ENCODE data around the gene XRCC5. TPM values are rescaled to one million over a fixed set of nuclear protein-coding genes. Genes with fewer than 3 reads are reported as not detected.
"Not testable (repeated sequence)": the region's sequence is repeated elsewhere in the genome, so short reads cannot be mapped to it uniquely, and the experiment has no call there.

The XRCC5 gene
- total RNA-seq, 1 experiment from 2014 or later: 496 TPM

DNA sequence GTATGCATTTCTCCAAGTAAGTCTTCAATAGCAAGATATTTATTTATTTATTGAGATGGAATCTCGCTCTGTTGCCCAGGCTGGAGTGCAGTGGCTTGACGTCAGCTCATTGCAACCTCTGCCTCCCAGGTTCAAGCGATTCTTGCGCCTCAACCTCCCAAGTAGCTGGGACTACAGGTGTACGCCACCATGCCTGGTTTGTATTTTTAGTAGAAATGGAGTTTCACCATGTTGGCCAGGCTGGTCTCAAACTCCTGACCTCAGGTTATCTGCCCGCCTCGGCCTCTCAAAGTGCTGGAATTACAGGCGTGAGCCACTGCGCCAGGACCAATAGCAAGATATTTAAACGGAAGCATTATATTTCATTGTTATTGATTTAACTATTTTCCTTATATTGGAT lies 29.1 kb upstream of the XRCC5 start:
- not testable (repeated sequence) for H3K4me3 ChIP-seq (ENCODE audit: insufficient read depth, low read depth, low read length)

DNA sequence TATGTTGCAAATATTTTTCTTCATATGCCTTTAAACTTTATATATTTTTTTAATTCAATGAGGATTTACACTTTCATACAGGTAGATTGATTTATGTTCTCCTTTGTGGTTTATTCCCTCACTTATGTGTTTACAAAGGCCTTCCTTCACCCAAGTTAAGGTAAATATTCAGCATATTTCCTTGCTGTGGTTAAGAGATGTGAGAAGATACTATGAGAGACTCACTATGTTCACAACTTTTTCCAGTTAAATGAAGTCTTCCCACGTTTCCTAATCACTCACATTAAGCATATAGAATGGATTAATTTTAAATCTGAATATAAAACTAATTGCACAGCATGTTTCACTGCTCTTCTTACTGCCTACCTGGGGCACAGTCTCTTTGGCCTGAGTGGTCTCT lies 28.1 kb upstream of the XRCC5 start:
- Histone ChIP-seq H3K4me3 (ENCODE audit: insufficient read depth, low read depth, low read length) (peak overlapping the region; percentile 77), H3K27me3 (ENCODE audit: control insufficient read depth, insufficient read depth, low read length) (peaks cover 2% of the 10 kb centered on the region; the same call in 1 of the 2 replicates), H3K36me3 (replicated peaks; ENCODE audit: control insufficient read depth, insufficient read depth, low read length) (no peaks in the 10 kb centered on the region)
- DNase-seq: no peak

More for the DNA sequence above, 29.1 kb upstream of the XRCC5 start:
- not testable (repeated sequence) for H3K27me3 ChIP-seq (ENCODE audit: control insufficient read depth, insufficient read depth, low read length); DNase-seq; H3K36me3 ChIP-seq (replicated peaks; ENCODE audit: control insufficient read depth, insufficient read depth, low read length)

DNA sequence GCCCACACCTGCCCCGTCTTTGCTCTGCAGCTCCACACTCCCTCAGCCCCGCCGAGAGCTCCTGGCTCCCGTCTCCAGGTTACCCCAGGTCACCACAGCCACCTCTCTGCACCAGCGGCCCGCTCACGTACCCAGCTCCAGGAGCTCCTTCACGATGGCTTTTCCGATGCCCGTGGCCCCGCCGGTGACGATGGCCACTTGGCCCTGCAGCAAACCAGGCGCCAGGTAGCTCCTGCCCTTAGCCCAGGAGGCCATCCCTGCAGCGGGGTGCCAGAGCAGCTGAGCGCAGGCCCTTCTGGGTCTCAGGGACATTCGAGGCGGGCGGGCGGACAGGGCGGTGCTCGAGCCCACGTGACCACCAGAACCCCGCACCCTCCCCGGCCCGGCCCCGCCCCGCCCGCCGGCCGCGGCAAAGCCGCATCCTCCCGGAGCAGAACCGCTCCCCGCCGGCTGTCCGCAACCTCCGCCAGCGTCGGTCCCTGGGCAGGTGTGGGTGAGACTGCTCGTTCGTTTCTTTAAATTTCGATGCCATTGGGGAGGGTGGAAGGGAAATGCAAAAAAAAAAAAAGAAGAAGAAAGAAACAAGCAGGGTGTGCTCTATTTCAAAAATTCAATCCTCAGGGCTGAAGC lies 27.5 kb upstream of the XRCC5 start, which contains the start of the genes PECR and TMEM169:
Gene PECR, minus strand, starts transcription at position 323 of the 630 bp plus-strand sequence. Its CDS starts 68 bp downstream, at position 255.
Gene TMEM169, plus strand, starts transcription at position 433 of the 630 bp plus-strand sequence. CDS start 14,045 bp downstream, outside the sequence.
- peak; percentile 98 for DNase-seq
- Histone ChIP-seq H3K27me3 (ENCODE audit: control insufficient read depth, insufficient read depth, low read length) (peaks cover 2% of the 10 kb centered on the region; the same call in 1 of the 2 replicates), H3K4me3 (ENCODE audit: insufficient read depth, low read depth, low read length) (peak within 1 kb of the TSS; percentile 77), H3K36me3 (replicated peaks; ENCODE audit: control insufficient read depth, insufficient read depth, low read length) (no peaks in the 10 kb centered on the region)

DNA sequence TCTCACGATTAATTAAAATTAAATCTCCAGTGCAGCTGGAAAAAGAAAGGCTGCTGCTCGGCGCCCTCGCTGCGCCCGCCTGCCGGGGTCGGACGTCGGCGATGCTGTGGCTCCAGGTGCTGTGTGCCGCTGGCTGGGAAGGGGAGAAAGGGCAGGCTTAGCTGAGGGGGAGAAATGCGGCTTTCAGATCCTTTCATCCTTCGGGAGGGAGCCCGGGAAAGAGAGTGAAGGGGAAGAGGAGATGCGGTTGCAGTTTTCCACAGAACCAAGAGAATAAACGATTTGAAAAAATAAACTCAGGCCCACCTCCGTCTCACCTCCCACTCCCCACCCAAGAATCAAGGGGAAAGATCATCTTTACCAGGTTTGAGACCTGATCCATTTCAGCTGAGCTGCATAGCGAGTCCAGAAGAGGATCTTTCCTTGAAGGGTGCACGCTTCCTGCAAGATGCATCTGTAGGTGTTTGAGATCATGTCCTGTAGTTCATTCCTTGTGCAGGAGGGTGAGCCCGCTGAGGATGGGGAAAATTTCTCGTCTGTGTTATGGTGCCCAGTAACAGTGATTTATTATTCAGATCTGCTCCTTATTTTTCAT lies 26.9 kb upstream of the XRCC5 start:
- H3K4me3 ChIP-seq (ENCODE audit: insufficient read depth, low read depth, low read length): peak overlapping the region; percentile 77
- DNase-seq: peak; percentile 68
- no peaks in the 10 kb centered on the region for H3K36me3 ChIP-seq (replicated peaks; ENCODE audit: control insufficient read depth, insufficient read depth, low read length)
- peaks cover 2% of the 10 kb centered on the region; the same call in 1 of the 2 replicates for H3K27me3 ChIP-seq (ENCODE audit: control insufficient read depth, insufficient read depth, low read length)

DNA sequence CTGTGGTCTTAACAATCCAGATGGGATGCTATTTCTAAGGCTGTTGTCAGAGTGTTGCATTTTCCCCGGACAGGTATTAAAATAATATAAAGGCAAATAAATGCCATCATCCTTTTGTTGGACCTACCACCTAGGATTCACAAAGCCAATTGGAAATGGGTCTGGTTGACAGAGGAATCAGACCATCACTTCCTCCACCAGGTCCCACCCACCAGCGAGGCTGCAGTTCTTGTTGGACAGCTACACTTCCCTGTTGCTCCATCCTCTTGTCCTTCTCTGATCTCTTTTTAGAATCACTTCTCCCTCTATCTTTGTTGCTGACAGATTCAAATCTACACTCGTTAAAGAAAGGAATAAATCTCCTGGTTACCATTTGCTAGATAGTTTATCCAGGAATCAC lies 26.3 kb upstream of the XRCC5 start:
- DNase-seq: peak; percentile 30
- Histone ChIP-seq H3K4me3 (ENCODE audit: insufficient read depth, low read depth, low read length) (no peak overlapping the region), H3K27me3 (ENCODE audit: control insufficient read depth, insufficient read depth, low read length) (peaks cover 2% of the 10 kb centered on the region; the same call in 1 of the 2 replicates), H3K36me3 (replicated peaks; ENCODE audit: control insufficient read depth, insufficient read depth, low read length) (no peaks in the 10 kb centered on the region)

DNA sequence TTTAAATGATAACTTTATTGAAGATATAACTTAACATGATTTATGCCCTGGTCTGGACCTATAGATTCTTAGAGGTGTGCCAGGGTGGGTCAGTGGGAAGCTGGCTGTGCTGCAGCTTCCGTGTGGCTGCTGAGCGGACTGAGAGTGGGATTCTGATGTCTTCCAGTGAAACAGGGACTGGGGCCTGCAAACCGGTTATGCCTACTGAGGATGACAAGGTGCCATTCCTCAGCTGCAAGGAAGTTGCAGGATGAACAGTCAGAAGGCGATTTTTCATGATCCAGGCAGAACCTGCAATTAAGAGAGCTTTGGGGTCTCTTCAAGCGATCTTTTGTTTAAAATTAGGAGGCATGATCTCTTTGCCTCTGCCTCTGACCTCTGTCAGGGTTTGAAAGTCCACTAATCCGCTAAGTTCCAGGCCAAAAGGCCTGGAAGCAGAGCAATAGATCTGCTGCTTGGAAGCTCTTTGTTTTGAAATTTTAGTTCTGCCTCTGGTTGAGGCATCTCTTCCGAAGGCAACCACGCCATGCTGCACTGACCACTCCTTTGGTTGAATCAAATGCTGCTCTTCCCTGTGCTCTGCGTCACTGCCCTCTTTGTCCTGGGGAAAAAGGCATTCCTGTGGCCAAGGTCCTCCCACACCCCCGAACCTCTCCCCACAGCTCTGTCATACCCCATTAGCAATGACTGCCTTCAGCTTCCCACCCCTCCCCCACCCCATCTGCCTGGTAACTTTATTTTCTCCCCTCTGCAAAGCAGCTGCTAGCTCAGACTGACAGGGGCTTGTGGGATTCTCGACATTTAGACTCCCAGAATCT lies 25.5 kb upstream of the XRCC5 start:
- Histone ChIP-seq H3K4me3 (ENCODE audit: insufficient read depth, low read depth, low read length) (no peak overlapping the region), H3K36me3 (replicated peaks; ENCODE audit: control insufficient read depth, insufficient read depth, low read length) (no peaks in the 10 kb centered on the region), H3K27me3 (ENCODE audit: control insufficient read depth, insufficient read depth, low read length) (peaks cover 2% of the 10 kb centered on the region; the same call in 1 of the 2 replicates)
- DNase-seq: peak; percentile 65

DNA sequence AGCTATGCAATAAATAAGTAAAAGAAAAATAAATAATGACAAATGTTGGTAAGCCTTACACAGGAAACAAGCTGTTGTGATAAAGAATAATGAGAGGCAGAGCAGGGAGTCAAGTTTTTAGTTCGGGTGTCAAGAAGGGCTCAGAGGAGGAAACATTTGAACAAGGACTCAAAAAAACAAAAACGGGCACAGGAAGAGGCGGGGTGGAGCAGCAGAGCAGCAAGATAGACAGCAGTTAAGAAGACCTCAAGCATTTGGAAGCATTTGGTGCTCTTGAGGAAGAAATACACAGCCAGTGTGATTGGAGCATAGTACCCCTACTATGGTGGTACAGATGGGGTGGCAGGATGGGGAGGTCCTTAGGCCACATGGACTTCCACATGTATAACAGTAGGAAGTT lies 24.6 kb upstream of the XRCC5 start:
- Histone ChIP-seq H3K4me3 (ENCODE audit: insufficient read depth, low read depth, low read length) (no peak overlapping the region), H3K27me3 (ENCODE audit: control insufficient read depth, insufficient read depth, low read length) (peaks cover 2% of the 10 kb centered on the region; the same call in 1 of the 2 replicates), H3K36me3 (replicated peaks; ENCODE audit: control insufficient read depth, insufficient read depth, low read length) (no peaks in the 10 kb centered on the region)
- no peak for DNase-seq

DNA sequence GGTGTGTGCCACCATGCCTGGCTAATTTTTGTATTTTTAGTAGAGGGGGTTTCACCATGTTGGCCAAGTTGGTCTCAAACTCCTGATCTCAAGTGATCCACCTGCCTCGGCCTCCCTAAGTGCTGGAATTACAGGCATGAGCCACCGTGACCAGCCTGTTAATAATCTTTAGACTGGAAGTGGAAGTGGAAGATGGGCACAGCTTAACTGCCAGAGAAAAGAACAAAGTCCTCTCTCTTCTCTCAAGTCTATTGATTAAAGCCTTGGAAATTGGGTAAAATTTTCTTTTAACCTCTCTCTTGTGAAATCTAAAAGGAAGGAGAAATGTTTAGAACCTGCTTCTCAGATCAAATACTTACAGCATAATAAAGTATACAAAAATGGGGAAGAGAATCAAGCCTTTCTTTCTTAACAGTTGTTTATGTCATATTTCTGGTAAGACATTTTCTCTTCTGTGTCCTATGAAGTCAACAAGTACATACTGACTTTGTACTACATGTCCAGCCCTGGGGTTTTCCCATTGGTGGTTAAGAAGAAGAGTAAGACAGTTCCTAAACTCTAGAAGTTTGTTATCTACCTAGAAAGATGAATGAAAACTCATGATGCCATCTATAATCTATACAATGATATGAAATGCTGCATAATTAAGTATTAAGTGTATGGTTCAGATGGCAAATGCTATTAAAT lies 22.8 kb upstream of the XRCC5 start:
- no peak for DNase-seq
- Histone ChIP-seq H3K36me3 (replicated peaks; ENCODE audit: control insufficient read depth, insufficient read depth, low read length) (no peaks in the 10 kb centered on the region), H3K4me3 (ENCODE audit: insufficient read depth, low read depth, low read length) (no peak overlapping the region), H3K27me3 (ENCODE audit: control insufficient read depth, insufficient read depth, low read length) (peaks cover 2% of the 10 kb centered on the region; the same call in 1 of the 2 replicates)

DNA sequence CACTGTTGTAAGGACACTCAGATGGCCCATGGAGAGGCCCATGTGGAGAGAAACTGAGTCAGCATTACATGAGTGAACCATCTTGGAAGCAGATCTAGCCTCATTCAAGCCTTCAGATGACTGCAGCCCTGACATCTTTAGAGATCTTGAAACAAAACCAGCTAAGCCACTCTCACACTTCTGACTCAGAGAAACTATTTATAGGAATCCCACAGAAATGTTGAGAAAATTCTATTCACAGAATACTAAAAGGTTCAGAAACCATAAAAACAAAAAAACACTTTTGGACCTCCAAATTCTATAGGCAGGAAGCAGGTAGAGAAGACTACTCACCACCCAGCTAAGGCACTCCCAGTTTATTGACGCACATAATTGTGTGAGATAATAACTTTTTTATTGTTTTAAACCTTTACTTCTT lies 18.8 kb upstream of the XRCC5 start:
- no peaks in the 10 kb centered on the region for H3K27me3 ChIP-seq (ENCODE audit: control insufficient read depth, insufficient read depth, low read length)
- DNase-seq: no peak

DNA sequence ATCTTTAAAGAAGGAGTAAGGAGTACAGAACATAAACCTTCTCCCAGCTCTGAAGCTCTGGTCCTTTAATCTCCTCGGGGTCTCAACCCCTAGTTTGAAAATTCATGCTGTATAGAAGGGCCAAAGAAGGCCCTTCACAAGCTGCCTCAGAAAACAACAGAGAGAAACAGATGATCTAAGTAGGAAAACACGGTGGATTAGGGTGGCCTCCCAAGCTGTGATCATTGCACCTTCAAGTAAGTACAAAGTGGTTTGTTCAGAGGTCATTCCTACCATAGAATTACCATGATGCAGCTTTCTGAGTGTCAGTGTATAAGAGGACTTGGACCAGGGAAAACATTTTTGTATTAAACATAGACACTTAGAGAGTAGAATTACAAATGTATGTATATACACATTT lies 16.5 kb upstream of the XRCC5 start:
- Histone ChIP-seq H3K4me3 (ENCODE audit: insufficient read depth, low read depth, low read length) (no peak overlapping the region), H3K36me3 (replicated peaks; ENCODE audit: control insufficient read depth, insufficient read depth, low read length) (no peaks in the 10 kb centered on the region), H3K27me3 (ENCODE audit: control insufficient read depth, insufficient read depth, low read length) (no peaks in the 10 kb centered on the region)
- no peak for DNase-seq

More for the DNA sequence above, 18.8 kb upstream of the XRCC5 start:
- Histone ChIP-seq H3K36me3 (replicated peaks; ENCODE audit: control insufficient read depth, insufficient read depth, low read length) (no peaks in the 10 kb centered on the region), H3K4me3 (ENCODE audit: insufficient read depth, low read depth, low read length) (no peak overlapping the region)

DNA sequence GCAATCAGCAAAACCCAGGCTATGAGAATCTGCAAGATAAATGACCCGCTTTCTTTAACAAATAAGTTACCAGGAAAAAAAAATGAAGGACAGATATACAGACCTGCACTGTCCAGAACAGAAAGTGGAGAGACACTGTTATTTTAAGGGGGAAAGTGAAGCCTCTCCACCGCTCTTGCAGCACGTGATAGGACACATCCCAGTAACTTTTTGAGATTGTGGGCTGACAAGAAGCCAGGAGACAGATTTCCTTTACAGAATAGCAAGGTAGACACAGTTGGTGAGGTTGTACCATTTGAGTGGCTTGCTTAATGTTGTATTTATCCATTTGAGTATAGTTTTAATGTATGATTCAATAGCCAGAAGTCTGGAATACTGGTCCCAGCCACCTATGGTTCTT lies 14.4 kb upstream of the XRCC5 start:
- Histone ChIP-seq H3K36me3 (replicated peaks; ENCODE audit: control insufficient read depth, insufficient read depth, low read length) (no peaks in the 10 kb centered on the region), H3K4me3 (ENCODE audit: insufficient read depth, low read depth, low read length) (no peak overlapping the region), H3K27me3 (ENCODE audit: control insufficient read depth, insufficient read depth, low read length) (no peaks in the 10 kb centered on the region)
- DNase-seq: no peak

DNA sequence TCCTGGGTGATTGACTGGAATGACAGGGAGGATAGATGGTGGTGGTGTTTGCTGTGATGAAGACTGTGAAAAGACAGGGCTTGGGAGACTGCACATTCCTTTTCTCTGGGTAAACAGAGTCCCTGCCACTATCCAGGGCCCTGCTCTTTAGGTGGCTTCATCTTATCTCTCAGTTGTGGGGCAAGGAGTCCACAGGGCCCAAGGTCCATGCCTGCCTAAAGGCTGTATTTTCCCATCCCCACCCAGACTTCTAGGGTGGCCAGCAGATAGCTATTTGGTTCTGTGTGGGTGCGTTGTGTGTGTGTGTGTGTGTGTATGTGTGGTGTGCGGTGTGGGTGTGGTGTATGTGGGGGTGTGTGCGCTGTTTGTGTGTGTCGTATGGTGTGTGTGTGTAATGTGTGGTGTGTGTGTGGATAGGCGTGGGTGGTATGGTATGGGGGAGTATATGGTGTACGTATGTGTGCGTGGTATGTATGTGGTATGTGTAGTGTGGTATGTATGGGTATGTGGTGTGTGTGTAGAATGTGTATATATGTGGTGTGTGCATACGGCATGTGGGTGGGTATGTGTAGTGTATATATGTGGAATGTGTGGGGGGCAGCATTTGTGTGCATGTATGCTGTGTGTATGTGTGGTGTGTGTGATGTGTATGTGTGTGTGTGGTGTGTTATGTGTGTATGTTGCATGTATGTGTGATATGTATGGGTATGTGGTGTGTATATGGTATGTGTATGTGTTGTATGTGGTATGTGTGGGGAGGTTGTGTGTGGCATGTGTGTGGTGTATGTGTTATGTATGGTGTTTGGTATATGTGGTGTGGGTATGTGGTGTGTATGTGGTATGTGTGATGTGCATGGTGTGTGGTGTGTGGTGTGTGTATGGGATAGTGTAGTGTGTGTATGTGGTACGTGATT lies 10.5 kb upstream of the XRCC5 start:
- H3K36me3 ChIP-seq (replicated peaks; ENCODE audit: control insufficient read depth, insufficient read depth, low read length): no peaks in the 10 kb centered on the region
- no peaks in the 10 kb centered on the region for H3K27me3 ChIP-seq (ENCODE audit: control insufficient read depth, insufficient read depth, low read length)
- no peak for DNase-seq
- H3K4me3 ChIP-seq (ENCODE audit: insufficient read depth, low read depth, low read length): no peak overlapping the region

DNA sequence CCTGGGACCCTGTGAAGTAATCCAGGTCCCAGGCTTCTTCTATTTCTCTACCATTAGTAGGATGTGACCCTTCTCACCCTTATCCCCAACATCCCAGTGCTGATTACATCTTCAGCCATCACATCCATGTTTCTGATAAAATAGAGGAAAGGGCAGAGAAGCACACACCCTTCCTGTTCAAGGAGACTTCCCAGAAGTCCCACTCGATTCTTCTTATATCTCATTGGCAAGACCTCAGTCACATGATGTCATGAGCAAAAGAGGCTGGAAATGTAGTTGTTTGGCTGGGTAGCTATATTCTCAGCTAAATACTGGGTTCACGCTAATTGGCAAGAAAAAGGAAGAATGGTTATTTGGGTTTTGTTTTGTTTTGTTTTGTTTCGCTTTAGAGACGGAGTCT lies 8.0 kb upstream of the XRCC5 start:
- DNase-seq: no peak
- Histone ChIP-seq H3K36me3 (replicated peaks; ENCODE audit: control insufficient read depth, insufficient read depth, low read length) (no peaks in the 10 kb centered on the region), H3K4me3 (ENCODE audit: insufficient read depth, low read depth, low read length) (no peak overlapping the region), H3K27me3 (ENCODE audit: control insufficient read depth, insufficient read depth, low read length) (no peaks in the 10 kb centered on the region)

All from H7 (cell line).